ENCODE measurements around the gene MAP3K10.

MAP3K10 gene

GRCh38 chr19:40234429-40235237 is 43.4 kb downstream of the MAP3K10 start:
- no peak for DNase-seq (ENCODE audit: low spot score)
- in situ Hi-C loops (cut with MboI; ENCODE audit: low pct_unique_long_range_greater_than_20kb, low sequenced_read_pairs, unreplicated experiment) = no loop called here
- no peak for TF ChIP-seq CTCF (IDR thresholded peaks at IDR 0.05; ENCODE audit: extremely low read depth, insufficient read depth, missing control alignments)

GRCh38 chr19:40235238-40236025 is 44.2 kb downstream of the MAP3K10 start:
- in situ Hi-C loops (cut with MboI; ENCODE audit: low pct_unique_long_range_greater_than_20kb, low sequenced_read_pairs, unreplicated experiment) = no loop called here
- no peak for DNase-seq (ENCODE audit: low spot score)
- TF ChIP-seq CTCF (IDR thresholded peaks at IDR 0.05; ENCODE audit: extremely low read depth, insufficient read depth, missing control alignments) = peak; percentile 25

- no peak for DNase-seq (ENCODE audit: low spot score)
- in situ Hi-C loops (cut with MboI; ENCODE audit: low pct_unique_long_range_greater_than_20kb, low sequenced_read_pairs, unreplicated experiment) = no loop called here
- TF ChIP-seq CTCF (IDR thresholded peaks at IDR 0.05; ENCODE audit: extremely low read depth, insufficient read depth, missing control alignments) = no peak
Measured at GRCh38 chr19:40236026-40236355, 44.8 kb downstream of the MAP3K10 start.

- in situ Hi-C loops (cut with MboI; ENCODE audit: low pct_unique_long_range_greater_than_20kb, low sequenced_read_pairs, unreplicated experiment) = no loop called here
- TF ChIP-seq CTCF (IDR thresholded peaks at IDR 0.05; ENCODE audit: extremely low read depth, insufficient read depth, missing control alignments) = no peak
- DNase-seq (ENCODE audit: low spot score) = no peak
Measured at GRCh38 chr19:40236366-40236765, 45.1 kb downstream of the MAP3K10 start.

GRCh38 chr19:40237791-40238190 is 46.6 kb downstream of the MAP3K10 start:
- in situ Hi-C loops (cut with MboI; ENCODE audit: low pct_unique_long_range_greater_than_20kb, low sequenced_read_pairs, unreplicated experiment) = no loop called here
- no peak for TF ChIP-seq CTCF (IDR thresholded peaks at IDR 0.05; ENCODE audit: extremely low read depth, insufficient read depth, missing control alignments)
- DNase-seq (ENCODE audit: low spot score) = no peak

- in situ Hi-C loops (cut with MboI; ENCODE audit: low pct_unique_long_range_greater_than_20kb, low sequenced_read_pairs, unreplicated experiment) = no loop called here
- no peak for DNase-seq (ENCODE audit: low spot score)
- TF ChIP-seq CTCF (IDR thresholded peaks at IDR 0.05; ENCODE audit: extremely low read depth, insufficient read depth, missing control alignments) = no peak
Measured at GRCh38 chr19:40238775-40239174, 47.5 kb downstream of the MAP3K10 start.
